ENCODE measurements around the gene SREK1IP1.

SREK1IP1 gene

GRCh38 chr5:64685866-64686265 is 82.6 kb downstream of the SREK1IP1 start:
- ChIA-PET POLR2A (no interaction called here), CTCF (no interaction called here)
- no peak for DNase-seq (ENCODE audit: extremely low spot score)
- no peak for TF ChIP-seq CTCF (IDR thresholded peaks at IDR 0.05; ENCODE audit: control extremely low read depth, extremely low read depth, low read depth, missing control alignments)

- TF ChIP-seq CTCF (IDR thresholded peaks at IDR 0.05; ENCODE audit: control extremely low read depth, extremely low read depth, low read depth, missing control alignments): no peak
- ChIA-PET POLR2A (no interaction called here), CTCF (no interaction called here)
- DNase-seq (ENCODE audit: extremely low spot score): no peak
Measured at GRCh38 chr5:64682608-64683007, 85.9 kb downstream of the SREK1IP1 start.

GRCh38 chr5:64680289-64680688 is 88.2 kb downstream of the SREK1IP1 start:
- DNase-seq (ENCODE audit: extremely low spot score): no peak
- ChIA-PET POLR2A (no interaction called here), CTCF (interaction anchor here (1.4 kb wide), 1 partner anchor 21 kb away, joined by 3 read pairs; no protein-coding TSS in a partner anchor)
- TF ChIP-seq CTCF (IDR thresholded peaks at IDR 0.05; ENCODE audit: control extremely low read depth, extremely low read depth, low read depth, missing control alignments): no peak

GRCh38 chr5:64678374-64678773 is 90.1 kb downstream of the SREK1IP1 start:
- ChIA-PET CTCF (interaction anchor here (1.5 to 2.1 kb wide), 2 partner anchors 9 to 11 kb away, joined by 4 to 8 read pairs; partner anchors contain the start of gene SHISAL2B), POLR2A (no interaction called here)
- no peak for TF ChIP-seq CTCF (IDR thresholded peaks at IDR 0.05; ENCODE audit: control extremely low read depth, extremely low read depth, low read depth, missing control alignments)
- DNase-seq (ENCODE audit: extremely low spot score): no peak

GRCh38 chr5:64671678-64672077 is 96.8 kb downstream of the SREK1IP1 start:
- DNase-seq (ENCODE audit: extremely low spot score): no peak
- POLR2A ChIA-PET: no interaction called here
- CTCF ChIA-PET: no interaction called here

GRCh38 chr5:64670277-64670676 is 98.2 kb downstream of the SREK1IP1 start:
- no peak for TF ChIP-seq CTCF (IDR thresholded peaks at IDR 0.05; ENCODE audit: control extremely low read depth, extremely low read depth, low read depth, missing control alignments)
- POLR2A ChIA-PET: no interaction called here
- CTCF ChIA-PET: interaction anchor here (0.9 to 2.5 kb wide), 6 partner anchors 9 to 442 kb away, joined by 3 to 12 read pairs (median 3); partner anchors contain the start of gene SHISAL2B
- no peak for DNase-seq (ENCODE audit: extremely low spot score)

More at GRCh38 chr5:64671678-64672077, 96.8 kb downstream of the SREK1IP1 start:
- no peak for TF ChIP-seq CTCF (IDR thresholded peaks at IDR 0.05; ENCODE audit: control extremely low read depth, extremely low read depth, low read depth, missing control alignments)
